HL-60/S4 treated with phorbol 12-myristate 13-acetate at 8.2 ng/mL for 4 days and 3 days (cell line): ENCODE measurements around the gene APELA.
"Not testable (repeated sequence)": the region's sequence is repeated elsewhere in the genome, so short reads cannot be mapped to it uniquely, and the experiment has no call there.

Experiments used
- in situ Hi-C: fragments of 300-500 bp; cut with MboI; formaldehyde crosslinking; loops from 2 replicates; pipeline ENCODE4 v1.15.0; 2022; ENCODE audit warnings: low sequenced_read_pairs

The APELA gene

GRCh38 chr4:164924670-164925238 lies 47.8 kb downstream of the APELA start:
- in situ Hi-C loops = no loop called here

- in situ Hi-C loops = no loop called here
These were observed 49.3 kb downstream of the APELA start for GRCh38 chr4:164926301-164926700.

GRCh38 chr4:164927101-164927500 lies 50.1 kb downstream of the APELA start:
- in situ Hi-C loops = not testable (repeated sequence)

DNA sequence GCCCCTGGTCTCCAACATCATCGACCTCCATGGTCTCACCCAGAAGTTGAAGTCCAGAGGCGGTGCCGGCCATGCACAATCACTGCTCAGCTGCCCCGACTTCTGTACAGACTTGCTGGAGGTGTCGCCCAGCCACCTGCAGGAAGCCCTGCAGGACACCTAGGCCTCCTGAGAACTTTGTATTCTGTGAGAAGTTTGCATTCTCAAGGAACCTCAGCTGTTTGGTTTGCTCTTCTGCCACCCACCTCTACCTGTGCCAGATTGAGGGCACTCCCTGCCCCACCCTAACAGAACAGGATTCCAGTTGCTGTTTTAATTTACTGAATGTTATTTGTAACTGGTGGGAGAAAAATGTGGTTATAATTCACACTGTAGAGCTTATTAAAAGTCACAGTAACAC lies 53.7 kb downstream of the APELA start:
- in situ Hi-C loops = no loop called here

DNA sequence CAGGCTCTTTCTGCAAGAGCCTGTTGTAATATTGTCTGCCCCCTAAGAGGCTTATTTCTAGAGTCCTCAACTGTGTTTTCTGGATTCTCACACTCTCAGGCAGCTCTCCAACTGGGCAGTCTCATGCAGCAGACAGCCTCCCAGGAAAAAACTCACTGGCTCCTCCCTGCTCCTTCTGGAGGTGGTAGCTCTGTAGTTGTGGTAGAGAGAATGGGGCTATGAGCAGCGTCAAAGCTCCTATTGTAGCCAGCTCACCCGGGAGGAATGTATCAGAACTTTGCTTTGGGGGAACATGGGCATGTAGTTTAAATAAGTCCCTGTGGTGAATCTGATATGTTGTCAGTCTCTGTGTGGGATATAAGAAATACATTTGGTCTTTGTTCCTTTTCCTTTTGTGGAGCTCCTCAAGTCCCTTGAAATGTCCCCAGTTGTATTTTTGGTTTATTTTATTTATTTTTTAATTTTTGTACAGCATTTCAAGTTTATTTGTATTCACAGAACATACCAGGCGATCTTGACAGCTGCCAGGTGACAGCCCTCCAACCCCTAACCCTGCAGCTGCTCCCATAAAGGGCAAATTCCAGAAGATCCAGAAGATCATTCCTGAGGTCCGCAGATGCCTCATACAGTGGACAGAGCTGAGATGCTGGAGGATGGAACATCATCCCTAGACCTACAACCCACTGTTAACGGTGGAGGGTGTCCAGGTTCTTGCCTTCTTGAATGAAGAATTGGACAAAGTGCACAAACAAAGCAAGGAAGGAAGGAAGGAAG lies 54.8 kb downstream of the APELA start:
- in situ Hi-C loops = no loop called here

DNA sequence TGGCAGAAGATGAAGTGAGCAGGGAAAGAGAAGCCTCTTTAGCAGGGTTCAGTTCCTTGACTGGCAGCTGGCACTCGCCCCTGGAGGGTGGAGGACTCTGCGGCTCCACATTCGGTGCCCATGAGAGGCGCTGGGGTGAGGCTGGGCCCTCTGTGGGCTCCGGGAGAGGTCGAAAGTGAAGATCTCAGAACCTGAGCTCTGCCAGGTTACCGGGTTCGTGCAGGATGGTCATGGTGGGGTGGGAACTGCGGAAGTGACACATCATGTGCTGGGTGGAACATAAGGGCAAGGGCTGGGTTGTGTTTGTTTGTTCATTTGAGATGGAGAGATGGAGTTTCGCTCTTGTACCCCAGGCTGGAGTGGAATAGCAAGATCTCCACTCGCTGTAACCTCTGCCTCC lies 56.3 kb downstream of the APELA start:
- in situ Hi-C loops = no loop called here

DNA sequence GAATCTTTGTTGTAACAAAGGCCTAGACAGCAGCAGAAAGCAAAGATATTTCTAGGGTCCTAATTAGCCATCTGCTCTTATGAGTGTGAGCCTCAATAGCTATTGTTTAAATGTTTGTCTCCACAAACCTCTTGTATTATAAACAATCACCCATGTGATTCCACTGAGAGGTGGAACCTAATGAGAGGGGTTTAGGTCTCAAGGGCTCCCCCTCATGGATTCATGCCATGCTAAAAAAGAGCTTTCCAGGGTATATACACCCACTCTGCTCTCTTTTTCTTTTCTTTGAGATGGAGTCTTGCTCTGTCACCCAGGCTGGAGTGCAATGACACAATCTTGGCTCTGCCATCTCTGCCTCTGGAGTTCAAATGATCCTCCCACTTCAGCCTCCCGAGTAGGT lies 58.4 kb downstream of the APELA start:
- in situ Hi-C loops = no loop called here

- in situ Hi-C loops = not testable (repeated sequence)
These were observed 59.1 kb downstream of the APELA start for GRCh38 chr4:164935865-164936606.

DNA sequence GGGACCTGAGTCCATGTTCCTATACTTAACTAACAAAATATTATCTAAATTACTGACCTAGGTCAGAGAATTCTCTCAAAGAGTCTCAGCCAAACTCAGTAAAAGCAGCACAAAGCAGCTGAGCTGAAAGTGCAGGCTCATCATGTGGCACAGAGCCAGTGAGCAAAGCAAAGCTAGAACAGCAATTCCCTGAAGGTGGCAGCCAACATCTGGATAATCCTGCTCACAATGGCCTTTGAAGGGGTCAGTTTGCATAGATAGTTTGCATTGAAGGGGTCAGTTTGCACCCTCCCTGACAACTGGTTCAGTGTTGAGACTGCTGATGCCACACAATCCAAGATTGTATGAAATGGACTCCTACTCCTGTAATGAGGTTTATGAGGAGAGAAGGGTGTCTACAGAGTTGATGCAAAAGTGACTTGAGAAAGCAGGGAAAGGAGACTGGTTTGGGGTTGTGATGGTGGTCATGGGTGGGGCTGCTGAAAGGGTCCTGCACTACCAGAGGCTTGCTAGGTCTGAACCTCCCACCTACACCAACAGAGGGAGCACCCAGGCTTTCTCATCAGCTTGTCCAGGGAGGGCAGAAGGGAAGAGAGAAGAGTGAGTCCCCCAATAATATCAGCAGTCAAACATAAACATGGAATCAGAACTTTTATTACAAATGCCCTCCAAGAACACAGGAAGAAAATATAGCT lies 60.7 kb downstream of the APELA start:
- in situ Hi-C loops = no loop called here

DNA sequence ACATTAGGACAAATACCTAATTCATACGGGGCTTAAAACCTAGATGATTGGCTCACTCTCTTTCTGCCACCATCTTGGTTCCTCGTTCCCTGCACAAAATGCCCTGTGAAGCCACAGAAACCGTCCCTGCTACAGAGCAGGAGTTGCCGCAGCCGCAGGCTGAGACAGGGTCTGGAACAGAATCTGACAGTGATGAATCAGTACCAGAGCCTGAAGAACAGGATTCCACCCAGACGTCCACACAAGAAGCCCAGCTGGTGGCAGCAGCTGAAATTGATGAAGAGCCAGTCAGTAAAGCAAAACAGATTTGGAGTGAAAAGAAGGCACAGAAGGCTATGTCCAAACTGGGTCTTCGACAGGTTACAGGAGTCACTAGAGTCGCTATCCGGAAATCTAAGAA lies 66.2 kb downstream of the APELA start:
- in situ Hi-C loops = no loop called here

DNA sequence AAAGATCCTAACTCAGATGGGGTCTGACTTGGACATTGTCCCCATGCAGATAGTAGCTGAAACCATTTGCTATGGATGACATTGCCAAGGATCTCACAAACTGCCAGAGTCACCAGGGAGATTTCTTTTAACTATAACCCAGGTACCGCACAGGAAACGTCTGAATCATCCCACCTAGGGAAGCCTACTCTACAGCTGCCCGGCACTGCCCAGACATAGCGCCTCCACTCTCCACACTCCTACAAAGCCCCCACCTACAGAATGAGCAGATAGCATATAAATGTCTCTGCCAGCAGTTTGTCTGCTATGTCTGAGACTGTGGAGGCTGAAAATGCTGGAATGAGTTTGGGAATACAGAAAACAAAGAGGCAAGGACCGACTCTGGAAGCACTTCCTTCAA lies 68.2 kb downstream of the APELA start:
- in situ Hi-C loops = no loop called here

- in situ Hi-C loops = no loop called here
These were observed 69.8 kb downstream of the APELA start for GRCh38 chr4:164946810-164947209.
